Osteocyte (in vitro differentiated cells): ENCODE measurements around the gene TRAF4. TPM values are rescaled to one million over a fixed set of nuclear protein-coding genes. Genes with fewer than 3 reads are reported as not detected.

Source experiments
- DNase-seq: peaks from one replicate; pipeline ENCODE4 v3.0.0; 2021; ENCODE audit warnings: mixed read lengths; ENCODE audit not compliant: unreplicated experiment; ENCODE audit errors: extremely low spot score
- H3K27ac Mint-ChIP-seq: one replicate; pipeline ENCODE4 v1.8.0; 2021; ENCODE audit warnings: mild to moderate bottlenecking, mixed read lengths; ENCODE audit not compliant: unreplicated experiment
- H3K27me3 Mint-ChIP-seq: one replicate; pipeline ENCODE4 v1.8.0; 2021; ENCODE audit warnings: mixed read lengths; ENCODE audit not compliant: unreplicated experiment
- H3K36me3 Mint-ChIP-seq: one replicate; pipeline ENCODE4 v1.8.0; 2021; ENCODE audit warnings: mixed read lengths; ENCODE audit not compliant: unreplicated experiment
- H3K4me1 Mint-ChIP-seq: one replicate; pipeline ENCODE4 v1.8.0; 2021; ENCODE audit warnings: mixed read lengths; ENCODE audit not compliant: unreplicated experiment
- H3K4me3 Mint-ChIP-seq: one replicate; pipeline ENCODE4 v1.8.0; 2021; ENCODE audit warnings: mild to moderate bottlenecking, moderate library complexity, mixed read lengths; ENCODE audit not compliant: unreplicated experiment
- H3K9me3 Mint-ChIP-seq: one replicate; pipeline ENCODE4 v1.8.0; 2021; ENCODE audit warnings: mixed read lengths; ENCODE audit not compliant: unreplicated experiment
- CTCF ChIP-seq: fragments of 200-600 bp; sonication (generic); IDR thresholded peaks from 2 replicates; pipeline ENCODE4 v1.5.0; 2021; ENCODE audit warnings: antibody characterized with exemption, mild to moderate bottlenecking, moderate library complexity
- total RNA-seq: library from RNA; stranded (reverse); gene quantifications from 2 replicates; pipeline ENCODE4 v1.2.1, GENCODE V29; 2021

Gene TRAF4
- total RNA-seq, 1 donor from 2014 or later: 95.5 TPM

DNA sequence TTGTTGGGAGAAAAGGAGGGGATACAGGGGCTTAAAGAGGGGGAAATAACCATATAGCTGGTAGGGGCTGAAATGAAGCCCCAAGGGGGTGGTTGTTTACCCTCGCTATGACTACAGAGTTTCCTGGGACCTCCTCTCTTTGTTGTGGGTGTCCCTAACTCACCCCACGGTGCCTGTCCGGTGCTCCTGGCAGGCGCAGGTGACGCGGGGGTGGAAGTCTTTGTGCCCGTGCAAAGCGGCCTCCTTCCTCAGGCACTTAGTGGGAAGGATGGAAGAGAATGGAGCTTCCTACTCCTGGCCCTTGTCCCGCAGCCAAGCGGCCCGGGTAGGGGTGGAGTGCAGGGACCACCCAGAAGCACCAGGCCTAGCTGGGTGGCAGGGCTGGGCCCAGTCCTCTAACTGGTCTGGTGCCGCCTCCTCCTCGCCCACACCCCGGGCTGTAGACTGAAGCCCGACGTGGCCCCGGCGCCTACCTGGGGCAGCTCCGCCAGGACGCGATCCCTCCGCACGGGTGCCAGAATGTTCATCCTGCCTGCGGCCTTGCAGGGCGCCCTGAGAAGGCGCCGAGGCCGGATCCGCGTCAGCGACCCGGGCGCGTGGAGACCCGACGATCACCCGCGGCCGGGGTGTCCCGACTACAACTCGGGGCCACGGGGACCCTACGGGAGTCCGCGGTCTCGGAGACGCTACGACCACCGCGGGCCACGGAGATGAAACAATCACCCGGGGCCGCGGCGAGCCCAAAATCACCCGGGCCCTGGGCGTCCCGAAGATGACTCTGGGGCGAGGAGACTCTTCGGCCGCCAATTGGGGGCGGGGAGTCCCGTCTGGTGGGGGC is 26.9 kb upstream of the TRAF4 start:
- H3K27ac Mint-ChIP-seq: peak overlapping the region; percentile 83
- H3K27me3 Mint-ChIP-seq: no peaks in the 10 kb centered on the region
- no peak for DNase-seq

DNA sequence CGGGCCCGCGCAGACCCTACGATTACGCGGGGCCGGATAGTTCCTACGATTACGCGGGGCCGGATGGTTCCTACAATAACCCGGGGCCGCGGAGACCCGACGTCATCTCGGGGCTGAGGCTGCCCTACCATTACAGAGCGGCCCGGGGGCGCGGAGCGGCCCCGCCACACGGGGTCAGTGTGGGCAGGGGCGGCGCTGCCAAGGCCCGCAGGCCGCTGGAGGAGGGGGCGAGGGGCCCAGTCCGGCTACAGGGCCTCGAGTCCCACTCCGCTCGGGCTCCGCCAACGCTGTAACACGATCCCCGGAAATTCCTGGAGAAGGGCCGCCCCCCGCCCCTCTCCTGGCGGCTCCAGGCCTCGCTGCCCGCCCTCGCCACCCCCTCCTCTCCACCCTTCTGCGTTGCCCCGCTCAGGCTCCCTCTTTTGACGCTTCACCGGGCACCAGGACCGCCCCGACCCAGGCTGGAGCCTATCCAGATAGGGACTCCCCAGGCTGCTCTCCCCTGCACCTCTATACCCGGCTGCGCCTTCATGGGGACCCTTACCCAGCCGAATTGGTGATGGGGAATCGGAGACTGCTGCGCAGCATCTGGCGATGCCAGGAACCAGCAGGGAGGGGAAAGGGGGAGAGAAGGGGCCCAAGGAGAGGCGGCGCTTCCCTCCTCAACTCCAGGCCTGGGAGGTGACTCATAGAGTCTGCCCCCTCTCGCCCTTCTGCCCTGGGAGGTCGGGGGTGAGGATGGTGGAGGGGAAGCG is 26.1 kb upstream of the TRAF4 start, which contains the start of gene RAB34:
TSS of gene RAB34 (minus strand) at position 291 of the 755 bp plus-strand sequence. CDS start 602 bp downstream, outside the sequence.
- no peaks in the 10 kb centered on the region for H3K27me3 Mint-ChIP-seq
- DNase-seq: peak; percentile 96
- H3K9me3 Mint-ChIP-seq: no peaks in the 10 kb centered on the region
- peak; percentile 55 for TF ChIP-seq CTCF
- H3K4me3 Mint-ChIP-seq: peak within 1 kb of the TSS; percentile 81
- H3K36me3 Mint-ChIP-seq: peaks cover 30% of the 10 kb centered on the region
- H3K4me1 Mint-ChIP-seq: peaks cover 54% of the 10 kb centered on the region
- H3K27ac Mint-ChIP-seq: peak within 1 kb of the TSS; percentile 97

More for the DNA sequence above, 26.9 kb upstream of the TRAF4 start:
- peaks cover 60% of the 10 kb centered on the region for H3K4me1 Mint-ChIP-seq
- H3K36me3 Mint-ChIP-seq: peaks cover 27% of the 10 kb centered on the region
- TF ChIP-seq CTCF: no peak
- H3K9me3 Mint-ChIP-seq: no peaks in the 10 kb centered on the region
- peak overlapping the region; percentile 78 for H3K4me3 Mint-ChIP-seq

- TF ChIP-seq CTCF: no peak
- peak overlapping the region; percentile 97 for H3K27ac Mint-ChIP-seq
- H3K4me1 Mint-ChIP-seq: peaks cover 54% of the 10 kb centered on the region
- DNase-seq: no peak
- no peaks in the 10 kb centered on the region for H3K27me3 Mint-ChIP-seq
- H3K4me3 Mint-ChIP-seq: peak overlapping the region; percentile 81
- H3K9me3 Mint-ChIP-seq: no peaks in the 10 kb centered on the region
- peaks cover 30% of the 10 kb centered on the region for H3K36me3 Mint-ChIP-seq
Observed at GRCh38 chr17:28718333-28719020, 25.3 kb upstream of the TRAF4 start.

DNA sequence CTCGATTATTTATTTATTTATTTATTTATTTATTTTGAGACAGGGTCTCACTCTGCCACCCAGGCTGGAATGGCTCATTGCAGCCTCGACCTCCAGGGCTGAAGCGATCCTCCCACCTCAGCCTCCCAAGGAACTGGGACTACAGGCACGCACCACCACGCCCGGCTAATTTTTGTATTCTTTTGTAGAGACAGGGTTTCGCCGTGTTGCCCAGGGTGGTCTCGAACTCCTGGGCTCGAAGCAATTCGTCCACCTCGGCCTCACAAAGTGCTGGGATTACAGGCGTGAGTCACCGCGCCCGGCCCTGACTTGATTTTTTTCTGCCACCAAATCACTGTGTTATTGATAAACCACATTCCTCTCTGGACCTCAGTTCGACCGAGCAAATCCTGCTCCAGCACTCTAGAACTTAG is 24.8 kb upstream of the TRAF4 start:
- no peaks in the 10 kb centered on the region for H3K27me3 Mint-ChIP-seq
- H3K4me3 Mint-ChIP-seq: peak overlapping the region; percentile 91
- H3K9me3 Mint-ChIP-seq: no peaks in the 10 kb centered on the region
- no peak for DNase-seq
- H3K36me3 Mint-ChIP-seq: peaks cover 29% of the 10 kb centered on the region
- peaks cover 54% of the 10 kb centered on the region for H3K4me1 Mint-ChIP-seq
- H3K27ac Mint-ChIP-seq: peak overlapping the region; percentile 97
- TF ChIP-seq CTCF: no peak
